Parathyroid adenoma (tissue), 2 donors: Measurements from ENCODE around the gene ZNF541.

Source experiments
- H2AFZ ChIP-seq: fragments of 300-600 bp; sonication (generic); one replicate; pipeline ENCODE4 v1.7.0; 2017; ENCODE audit warnings: antibody characterized with exemption, mild to moderate bottlenecking
- H3K27ac ChIP-seq: fragments of 300-600 bp; sonication (generic); one replicate; pipeline ENCODE4 v1.7.0; 2017
- H3K27me3 ChIP-seq: fragments of 300-600 bp; sonication (generic); one replicate; pipeline ENCODE4 v1.7.0; 2017; ENCODE audit warnings: low read length; ENCODE audit not compliant: control insufficient read depth, insufficient read depth
- H3K36me3 ChIP-seq: fragments of 300-600 bp; sonication (generic); one replicate; pipeline ENCODE4 v1.7.0; 2017; ENCODE audit warnings: low read length; ENCODE audit not compliant: control insufficient read depth, insufficient read depth
- H3K4me1 ChIP-seq: fragments of 300-600 bp; sonication (generic); one replicate; pipeline ENCODE4 v1.7.0; 2017; ENCODE audit warnings: control low read depth
- H3K4me2 ChIP-seq: fragments of 300-600 bp; sonication (generic); one replicate; pipeline ENCODE4 v1.7.0; 2017; ENCODE audit warnings: low read length
- H3K4me3 ChIP-seq: fragments of 300-600 bp; sonication (generic); one replicate; pipeline ENCODE4 v1.7.0; 2017; ENCODE audit warnings: low read depth, low read length
- H3K79me2 ChIP-seq: fragments of 300-600 bp; sonication (generic); one replicate; pipeline ENCODE4 v1.7.0; 2017; ENCODE audit warnings: control low read depth
- H3K9ac ChIP-seq: fragments of 300-600 bp; sonication (generic); one replicate; pipeline ENCODE4 v1.7.0; 2017; ENCODE audit warnings: mild to moderate bottlenecking
- H3K9me3 ChIP-seq: fragments of 300-600 bp; sonication (generic); one replicate; pipeline ENCODE4 v1.7.0; 2017; ENCODE audit warnings: low read length; ENCODE audit not compliant: control insufficient read depth
- TF ChIP-seq, protein P1 (sequence below): fragments of 300-600 bp; sonication (generic); IDR thresholded peaks from one replicate; pipeline ENCODE4 v1.7.0; 2017; ENCODE audit warnings: antibody characterized with exemption, mild to moderate bottlenecking
- donor health status: primary hyperparathyroidism.

Gene ZNF541

GRCh38 chr19:47573071-47574026, at the start of gene ZNF541:
TSS of gene ZNF541 (minus strand) at chr19:47573148. CDS start at chr19:47555856, 17,292 bp downstream.
- no peak within 1 kb of the TSS for H3K4me3 ChIP-seq
- peak within 1 kb of the TSS; percentile 92 for H2AFZ ChIP-seq
- H3K9ac ChIP-seq = no peak within 1 kb of the TSS
- H3K4me2 ChIP-seq = no peak within 1 kb of the TSS
- H3K4me1 ChIP-seq = no peaks in the 10 kb centered on the region
- H3K27me3 ChIP-seq = no peaks in the 10 kb centered on the region
- H3K27ac ChIP-seq = no peak within 1 kb of the TSS
- TF ChIP-seq, protein P1, sequence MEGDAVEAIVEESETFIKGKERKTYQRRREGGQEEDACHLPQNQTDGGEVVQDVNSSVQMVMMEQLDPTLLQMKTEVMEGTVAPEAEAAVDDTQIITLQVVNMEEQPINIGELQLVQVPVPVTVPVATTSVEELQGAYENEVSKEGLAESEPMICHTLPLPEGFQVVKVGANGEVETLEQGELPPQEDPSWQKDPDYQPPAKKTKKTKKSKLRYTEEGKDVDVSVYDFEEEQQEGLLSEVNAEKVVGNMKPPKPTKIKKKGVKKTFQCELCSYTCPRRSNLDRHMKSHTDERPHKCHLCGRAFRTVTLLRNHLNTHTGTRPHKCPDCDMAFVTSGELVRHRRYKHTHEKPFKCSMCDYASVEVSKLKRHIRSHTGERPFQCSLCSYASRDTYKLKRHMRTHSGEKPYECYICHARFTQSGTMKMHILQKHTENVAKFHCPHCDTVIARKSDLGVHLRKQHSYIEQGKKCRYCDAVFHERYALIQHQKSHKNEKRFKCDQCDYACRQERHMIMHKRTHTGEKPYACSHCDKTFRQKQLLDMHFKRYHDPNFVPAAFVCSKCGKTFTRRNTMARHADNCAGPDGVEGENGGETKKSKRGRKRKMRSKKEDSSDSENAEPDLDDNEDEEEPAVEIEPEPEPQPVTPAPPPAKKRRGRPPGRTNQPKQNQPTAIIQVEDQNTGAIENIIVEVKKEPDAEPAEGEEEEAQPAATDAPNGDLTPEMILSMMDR = no peak
- no peaks in the 10 kb centered on the region for H3K36me3 ChIP-seq
- no peaks in the 10 kb centered on the region for H3K9me3 ChIP-seq
- H3K79me2 ChIP-seq = no peaks in the 10 kb centered on the region

- H3K4me2 ChIP-seq = no peak overlapping the region
- H3K27me3 ChIP-seq = no peaks in the 10 kb centered on the region
- H3K4me1 ChIP-seq = peaks cover 3% of the 10 kb centered on the region
- no peak overlapping the region for H3K4me3 ChIP-seq
- H3K9me3 ChIP-seq = no peaks in the 10 kb centered on the region
- H2AFZ ChIP-seq = no peak overlapping the region
- H3K79me2 ChIP-seq = peaks cover 73% of the 10 kb centered on the region
- TF ChIP-seq, protein P1 = no peak
- no peak overlapping the region for H3K9ac ChIP-seq
- H3K36me3 ChIP-seq = no peaks in the 10 kb centered on the region
- H3K27ac ChIP-seq = no peak overlapping the region
These were observed 46.8 kb upstream of the ZNF541 start for GRCh38 chr19:47619763-47620162.

GRCh38 chr19:47618771-47619170, 45.8 kb upstream of the ZNF541 start:
- Histone ChIP-seq H3K27ac (no peak overlapping the region), H3K9ac (no peak overlapping the region), H3K36me3 (no peaks in the 10 kb centered on the region), H2AFZ (no peak overlapping the region), H3K27me3 (no peaks in the 10 kb centered on the region), H3K4me2 (no peak overlapping the region), H3K4me3 (no peak overlapping the region), H3K79me2 (peaks cover 75% of the 10 kb centered on the region), H3K9me3 (no peaks in the 10 kb centered on the region), H3K4me1 (peaks cover 3% of the 10 kb centered on the region)
- TF ChIP-seq, protein P1 = no peak

DNA sequence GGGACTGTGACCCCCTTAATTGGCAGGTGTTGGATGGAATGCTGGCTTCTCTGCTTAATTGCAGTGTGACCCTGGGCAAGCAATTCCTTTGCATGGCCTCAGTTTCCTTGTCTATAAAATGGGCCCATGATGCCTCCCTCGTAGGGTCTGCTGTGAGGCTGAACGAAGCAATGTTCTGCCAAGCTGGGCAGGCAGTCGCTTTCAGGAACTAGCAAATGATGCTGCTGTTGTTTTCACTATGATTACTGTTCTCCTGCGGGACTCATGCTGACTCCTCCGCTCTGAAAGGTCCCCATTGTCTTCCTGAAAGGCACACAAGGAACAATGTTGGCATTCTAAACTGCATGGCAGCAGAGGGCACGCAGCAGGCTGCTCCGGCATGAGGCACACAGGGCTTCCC, 42.8 kb upstream of the ZNF541 start:
- Histone ChIP-seq H3K4me2 (no peak overlapping the region), H3K4me3 (no peak overlapping the region), H3K79me2 (peaks cover 73% of the 10 kb centered on the region), H3K36me3 (no peaks in the 10 kb centered on the region), H2AFZ (no peak overlapping the region), H3K4me1 (peaks cover 3% of the 10 kb centered on the region), H3K27me3 (no peaks in the 10 kb centered on the region), H3K9ac (no peak overlapping the region), H3K9me3 (no peaks in the 10 kb centered on the region), H3K27ac (no peak overlapping the region)
- TF ChIP-seq, protein P1 = no peak
